Gastrocnemius medialis (tissue), 4 donors: ENCODE results near the gene LIPH. TPM values are rescaled to one million over a fixed set of nuclear protein-coding genes. Genes with fewer than 3 reads are reported as not detected.
"Not testable (repeated sequence)": the region's sequence is repeated elsewhere in the genome, so short reads cannot be mapped to it uniquely, and the experiment has no call there.

Experiments
- ATAC-seq, 2 donors: fragments of 150-250 bp; one replicate each; pipeline ENCODE4 v1.9.1; 2016
- DNase-seq, 2 donors: peaks; one replicate each; pipeline ENCODE4 v3.0.0-alpha.2; 2019
- H3K27ac ChIP-seq, 4 donors: fragments of 200-600 bp; sonication (generic); 1 replicate in 1 of 4; 2 replicates in 3 of 4; pipeline ENCODE4 v1.5.1; 2016 to 2018; ENCODE audit warnings: mild to moderate bottlenecking in 2 of 4, moderate library complexity in 1 of 4
- H3K27me3 ChIP-seq, 3 donors: fragments of 200-600 bp; sonication (generic) in 2 of 3; 1 replicate in 1 of 3; 2 replicates in 2 of 3; pipeline versions ENCODE4 v1.5.1 to v1.6.0; 2016 to 2019; ENCODE audit warnings: mild to moderate bottlenecking in 1 of 3, moderate library complexity in 1 of 3
- H3K36me3 ChIP-seq, 2 donors: fragments of 200-600 bp; sonication (generic) in 1 of 2; one replicate each; pipeline ENCODE4 v1.5.1; 2017 to 2018
- H3K4me1 ChIP-seq, 2 donors: fragments of 200-600 bp; sonication (generic) in 1 of 2; one replicate each; pipeline ENCODE4 v1.5.1; 2016 to 2017; ENCODE audit warnings: mild to moderate bottlenecking in 2 of 2
- H3K4me3 ChIP-seq, 4 donors: fragments of 200-600 bp; sonication (generic) in 3 of 4; 1 replicate in 1 of 4; 2 replicates in 3 of 4; pipeline ENCODE4 v1.5.1; 2016 to 2019; ENCODE audit warnings: mild to moderate bottlenecking in 2 of 4
- H3K9me3 ChIP-seq, 3 donors: fragments of 200-600 bp; sonication (generic) in 2 of 3; 1 replicate in 1 of 3; 2 replicates in 2 of 3; pipeline ENCODE4 v1.5.1; 2016 to 2019
- CTCF ChIP-seq, 5 experiments: fragments of 450-650 bp in 3 of 5; fragments of 200-600 bp in 2 of 5; sonication (generic) in 2 of 5; IDR thresholded peaks in 4 of 5; conservative IDR thresholded peaks in 1 of 5; 1 replicate in 4 of 5; 2 replicates in 1 of 5; pipeline ENCODE4 v1.5.1; 2016 to 2019; ENCODE audit warnings: antibody characterized with exemption in 5 of 5, mild to moderate bottlenecking in 3 of 5, moderate library complexity in 3 of 5
- POLR2A ChIP-seq, 2 donors: fragments of 450-650 bp; IDR thresholded peaks; one replicate each; pipeline ENCODE4 v1.6.1; 2017; ENCODE audit warnings: antibody characterized with exemption in 2 of 2, mild to moderate bottlenecking in 2 of 2, moderate library complexity in 2 of 2
- in situ Hi-C, 4 donors: fragments of 200-750 bp; cut with MboI; loops; one replicate each; pipeline versions ENCODE4 v1.15.0 to v1.8.0; 2017; ENCODE audit warnings: low sequenced_read_pairs in 4 of 4
- intact Hi-C: fragments of 100-400 bp; cut with DNase I; formaldehyde crosslinking; loops from one replicate; pipeline ENCODE4 v1.15.1; 2023; ENCODE audit warnings: low total_unique reads
- total RNA-seq, 4 donors: library from RNA; depleted of rRNA; stranded (reverse); fragments of >200 nt; gene quantifications; one replicate each; pipeline versions ENCODE4 v1.1.0 to v1.2.3, GENCODE V29; 2016

Gene LIPH
- total RNA-seq, 4 donors from 2014 or later: 0.11 to 0.41 TPM; not detected in 2

- DNase-seq (no peak), ATAC-seq (no peak)
- no peaks in the 10 kb centered on the region for H3K9me3 ChIP-seq
- intact Hi-C loops: no loop called here
- no peak overlapping the region for H3K4me3 ChIP-seq
- no peak overlapping the region for H3K27ac ChIP-seq
- H3K4me1 ChIP-seq: no peaks in the 10 kb centered on the region
- in situ Hi-C loops: no loop called here
- no peak for TF ChIP-seq POLR2A (IDR thresholded peaks at IDR 0.05)
- no peak for TF ChIP-seq CTCF (IDR thresholded peaks at IDR 0.05 in 4 of 5, conservative IDR thresholded peaks at IDR 0.05 in 1 of 5)
- H3K27me3 ChIP-seq: no peaks in the 10 kb centered on the region
- peaks cover 0 to 59% of the 10 kb centered on the region in 2 donors for H3K36me3 ChIP-seq
Measured at GRCh38 chr3:185486394-185486793, 66.0 kb downstream of the LIPH start.

GRCh38 chr3:185484296-185484695, 68.1 kb downstream of the LIPH start:
- Histone ChIP-seq H3K27me3 (no peaks in the 10 kb centered on the region), H3K27ac (no peak overlapping the region), H3K9me3 (no peaks in the 10 kb centered on the region), H3K4me1 (no peaks in the 10 kb centered on the region), H3K36me3 (peaks cover 0 to 56% of the 10 kb centered on the region in 2 donors), H3K4me3 (no peak overlapping the region)
- TF ChIP-seq CTCF (IDR thresholded peaks at IDR 0.05 in 4 of 5, conservative IDR thresholded peaks at IDR 0.05 in 1 of 5) (no peak), POLR2A (IDR thresholded peaks at IDR 0.05) (no peak)
- ATAC-seq (no peak), DNase-seq (no peak)
- in situ Hi-C loops: no loop called here
- intact Hi-C loops: no loop called here

GRCh38 chr3:185479373-185479945, 72.9 kb downstream of the LIPH start:
- Histone ChIP-seq H3K4me3 (no peak overlapping the region), H3K4me1 (no peaks in the 10 kb centered on the region), H3K27ac (no peak overlapping the region), H3K27me3 (no peaks in the 10 kb centered on the region), H3K9me3 (no peaks in the 10 kb centered on the region), H3K36me3 (peaks cover 0 to 31% of the 10 kb centered on the region in 2 donors)
- in situ Hi-C loops (no loop called here), intact Hi-C loops (no loop called here)
- TF ChIP-seq POLR2A (IDR thresholded peaks at IDR 0.05): no peak
- TF ChIP-seq CTCF (IDR thresholded peaks at IDR 0.05 in 4 of 5, conservative IDR thresholded peaks at IDR 0.05 in 1 of 5): no peak
- ATAC-seq: no peak
- DNase-seq: no peak

GRCh38 chr3:185477316-185477715, 75.1 kb downstream of the LIPH start:
- ATAC-seq (no peak), DNase-seq (no peak)
- H3K9me3 ChIP-seq: no peaks in the 10 kb centered on the region
- no peak overlapping the region for H3K27ac ChIP-seq
- no peak overlapping the region for H3K4me3 ChIP-seq
- no peaks in the 10 kb centered on the region for H3K27me3 ChIP-seq
- intact Hi-C loops (no loop called here), in situ Hi-C loops (no loop called here)
- H3K4me1 ChIP-seq: no peaks in the 10 kb centered on the region
- H3K36me3 ChIP-seq: peaks cover 0 to 33% of the 10 kb centered on the region in 2 donors
- no peak for TF ChIP-seq POLR2A (IDR thresholded peaks at IDR 0.05)

- H3K27ac ChIP-seq, H3K9me3 ChIP-seq, H3K27me3 ChIP-seq, H3K4me1 ChIP-seq, intact Hi-C loops, ATAC-seq, DNase-seq, in situ Hi-C loops, H3K4me3 ChIP-seq: not testable (repeated sequence)
- H3K36me3 ChIP-seq: peaks cover 0 to 17% of the 10 kb centered on the region in 2 donors
Measured at GRCh38 chr3:185474922-185475321, 77.5 kb downstream of the LIPH start.

- no peak for DNase-seq
- peaks cover 0 to 17% of the 10 kb centered on the region in 2 donors for H3K36me3 ChIP-seq
- no peaks in the 10 kb centered on the region for H3K4me1 ChIP-seq
- no peaks in the 10 kb centered on the region for H3K27me3 ChIP-seq
- no peak overlapping the region for H3K4me3 ChIP-seq
- intact Hi-C loops: no loop called here
- no peaks in the 10 kb centered on the region for H3K9me3 ChIP-seq
- no peak overlapping the region for H3K27ac ChIP-seq
- in situ Hi-C loops: no loop called here
- no peak for ATAC-seq
- TF ChIP-seq POLR2A (IDR thresholded peaks at IDR 0.05): no peak
- TF ChIP-seq CTCF (IDR thresholded peaks at IDR 0.05 in 4 of 5, conservative IDR thresholded peaks at IDR 0.05 in 1 of 5): no peak
Measured at GRCh38 chr3:185473290-185473815, 79.0 kb downstream of the LIPH start.
